ENCODE data around the gene MACROD1.

- no peak for TF ChIP-seq CTCF (IDR thresholded peaks at IDR 0.05)
- no peak for TF ChIP-seq POLR2AphosphoS5 (IDR thresholded peaks at IDR 0.05)
Observed at GRCh38 chr11:64062185-64063039, 103.5 kb downstream of the MACROD1 start.

All from prostate gland (tissue), 2 donors.